Effector memory CD8-positive, alpha-beta T cell (primary cell): Measurements from ENCODE around the gene PDXDC1.
"Not testable (repeated sequence)": the region's sequence is repeated elsewhere in the genome, so short reads cannot be mapped to it uniquely, and the experiment has no call there.

Experiments used
- ATAC-seq: fragments of 150-1000 bp; cut with Tn5 transposase; replicated peaks from 2 replicates; pipeline ENCODE4 v1.10.0; 2021; ENCODE audit warnings: mild to moderate bottlenecking, moderate library complexity
- DNase-seq, 3 experiments: peaks; one replicate each; pipeline ENCODE4 v3.0.0; 2021
- H3K27ac Mint-ChIP-seq, 2 donors: one replicate each; pipeline ENCODE4 v1.8.0; 2022; ENCODE audit warnings: mild to moderate bottlenecking in 2 of 2, mixed read lengths in 2 of 2, moderate library complexity in 2 of 2
- H3K27me3 Mint-ChIP-seq, 2 donors: one replicate each; pipeline ENCODE4 v1.8.0; 2022; ENCODE audit warnings: mixed read lengths in 2 of 2
- H3K36me3 Mint-ChIP-seq: one replicate; pipeline ENCODE4 v1.8.0; 2022; ENCODE audit warnings: mild to moderate bottlenecking, moderate library complexity, mixed read lengths; ENCODE audit not compliant: insufficient read depth
- H3K4me1 Mint-ChIP-seq, 2 donors: one replicate each; pipeline ENCODE4 v1.8.0; 2022; ENCODE audit warnings: low read depth in 2 of 2, mixed read lengths in 2 of 2
- H3K4me3 Mint-ChIP-seq, 2 donors: one replicate each; pipeline ENCODE4 v1.8.0; 2022; ENCODE audit warnings: mild to moderate bottlenecking in 2 of 2, mixed read lengths in 2 of 2, moderate library complexity in 2 of 2
- H3K9me3 Mint-ChIP-seq, 2 donors: one replicate each; pipeline ENCODE4 v1.8.0; 2022; ENCODE audit warnings: mixed read lengths in 2 of 2

Gene PDXDC1

DNA sequence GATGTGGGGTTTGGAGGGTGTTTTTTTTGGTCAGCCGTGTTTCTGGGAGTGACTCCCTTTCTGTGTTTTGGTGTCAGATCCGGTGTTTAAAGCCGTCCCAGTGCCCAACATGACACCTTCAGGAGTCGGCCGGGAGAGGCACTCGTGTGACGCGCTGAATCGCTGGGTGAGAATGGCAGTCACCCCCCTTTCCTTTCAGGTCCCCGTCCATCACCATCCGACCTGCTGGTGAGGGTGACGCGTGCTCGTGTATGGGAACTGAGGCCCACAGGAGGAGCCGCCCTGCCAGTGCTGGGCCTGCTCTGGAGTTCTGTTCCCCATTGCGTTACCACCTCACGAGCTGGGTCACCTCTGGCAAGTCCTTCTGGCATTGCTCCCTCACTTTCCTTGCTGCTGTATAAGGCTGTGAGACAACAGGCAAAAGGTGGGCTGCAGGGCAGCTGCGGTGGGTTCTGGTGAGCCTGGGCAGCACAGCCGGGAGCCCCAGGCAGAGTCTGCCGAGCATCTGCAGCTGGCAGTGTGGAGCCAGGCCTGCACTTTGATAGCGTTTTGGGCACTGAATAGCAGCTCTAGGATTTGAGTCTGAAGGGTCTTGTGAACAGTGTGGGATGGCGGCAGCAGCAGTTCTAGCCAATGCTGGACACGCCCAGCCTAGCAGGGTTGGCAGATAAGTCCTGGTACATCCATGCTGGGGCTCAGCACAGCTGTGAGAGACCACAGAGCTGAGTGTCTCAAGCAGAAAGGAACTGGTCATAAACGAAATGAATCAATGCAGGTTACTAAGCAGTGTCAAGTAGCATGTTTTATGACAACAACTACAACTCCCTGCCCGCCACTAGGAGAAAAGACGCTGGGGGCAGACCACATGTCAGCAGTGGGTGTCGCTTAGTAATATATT, 54.2 kb downstream of the PDXDC1 start:
- not testable (repeated sequence) for H3K27me3 Mint-ChIP-seq, H3K4me3 Mint-ChIP-seq, ATAC-seq, DNase-seq, H3K9me3 Mint-ChIP-seq
- Mint-ChIP-seq H3K4me1 (peaks cover 16 to 36% of the 10 kb centered on the region in 2 donors), H3K36me3 (peaks cover 56% of the 10 kb centered on the region), H3K27ac (peak overlapping the region in 1 of 2 donors; percentile 39)

- not testable (repeated sequence) for H3K27ac Mint-ChIP-seq, H3K9me3 Mint-ChIP-seq, H3K4me3 Mint-ChIP-seq, H3K27me3 Mint-ChIP-seq, DNase-seq, ATAC-seq
- peaks cover 14 to 34% of the 10 kb centered on the region in 2 donors for H3K4me1 Mint-ChIP-seq
- H3K36me3 Mint-ChIP-seq, result peaks cover 63% of the 10 kb centered on the region
Observed at GRCh38 chr16:15029749-15030148, 54.9 kb downstream of the PDXDC1 start.

- Mint-ChIP-seq H3K36me3 (peaks cover 70% of the 10 kb centered on the region), H3K4me1 (peaks cover 13 to 24% of the 10 kb centered on the region in 2 donors), H3K4me3 (peak overlapping the region; percentile 59 to 66), H3K27me3 (no peaks in the 10 kb centered on the region), H3K27ac (peak overlapping the region; percentile 67 to 92), H3K9me3 (no peaks in the 10 kb centered on the region)
- ATAC-seq (peak; percentile 89), DNase-seq (no peak)
Observed at GRCh38 chr16:15031179-15031578, 56.4 kb downstream of the PDXDC1 start.

DNA sequence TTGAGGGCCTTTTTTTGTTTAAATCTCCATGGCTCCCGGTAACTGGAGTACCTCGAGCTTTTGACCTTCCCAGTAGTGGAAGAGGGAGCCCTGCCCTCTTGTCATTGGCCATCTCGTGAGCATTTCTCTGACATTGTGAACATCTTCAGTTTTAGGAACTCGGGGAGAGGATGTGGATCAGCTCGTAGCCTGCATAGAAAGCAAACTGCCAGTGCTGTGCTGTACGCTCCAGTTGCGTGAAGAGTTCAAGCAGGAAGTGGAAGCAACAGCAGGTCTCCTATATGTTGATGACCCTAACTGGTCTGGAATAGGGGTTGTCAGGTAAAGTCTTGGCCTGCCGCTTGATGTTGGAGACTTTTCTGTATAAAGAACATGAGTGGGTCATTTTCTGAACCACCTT, 56.8 kb downstream of the PDXDC1 start:
- no peak for ATAC-seq
- no peaks in the 10 kb centered on the region for H3K27me3 Mint-ChIP-seq
- H3K27ac Mint-ChIP-seq, result peak overlapping the region; percentile 67 to 92
- peak overlapping the region; percentile 59 to 66 for H3K4me3 Mint-ChIP-seq
- peaks cover 13 to 24% of the 10 kb centered on the region in 2 donors for H3K4me1 Mint-ChIP-seq
- H3K9me3 Mint-ChIP-seq, result no peaks in the 10 kb centered on the region
- DNase-seq, result no peak
- H3K36me3 Mint-ChIP-seq, result peaks cover 72% of the 10 kb centered on the region

- Mint-ChIP-seq H3K27me3 (no peaks in the 10 kb centered on the region), H3K27ac (peak overlapping the region; percentile 17 to 67), H3K4me1 (peaks cover 13 to 24% of the 10 kb centered on the region in 2 donors), H3K4me3 (no peak overlapping the region), H3K9me3 (no peaks in the 10 kb centered on the region), H3K36me3 (peaks cover 67% of the 10 kb centered on the region)
- ATAC-seq (no peak), DNase-seq (no peak)
Observed at GRCh38 chr16:15032547-15033308, 57.9 kb downstream of the PDXDC1 start.

GRCh38 chr16:15033309-15033707, 58.5 kb downstream of the PDXDC1 start:
- no peak for DNase-seq
- no peak for ATAC-seq
- H3K4me3 Mint-ChIP-seq, result no peak overlapping the region
- no peaks in the 10 kb centered on the region for H3K27me3 Mint-ChIP-seq
- no peaks in the 10 kb centered on the region for H3K9me3 Mint-ChIP-seq
- H3K27ac Mint-ChIP-seq, result peak overlapping the region in 1 of 2 donors; percentile 67
- peaks cover 13 to 24% of the 10 kb centered on the region in 2 donors for H3K4me1 Mint-ChIP-seq
- peaks cover 61% of the 10 kb centered on the region for H3K36me3 Mint-ChIP-seq

- peaks cover 13 to 24% of the 10 kb centered on the region in 2 donors for H3K4me1 Mint-ChIP-seq
- no peaks in the 10 kb centered on the region for H3K9me3 Mint-ChIP-seq
- ATAC-seq, result no peak
- H3K27ac Mint-ChIP-seq, result peak overlapping the region; percentile 67 to 77
- H3K4me3 Mint-ChIP-seq, result no peak overlapping the region
- DNase-seq, result no peak
- H3K36me3 Mint-ChIP-seq, result peaks cover 57% of the 10 kb centered on the region
- no peaks in the 10 kb centered on the region for H3K27me3 Mint-ChIP-seq
Observed at GRCh38 chr16:15034266-15035162, 59.7 kb downstream of the PDXDC1 start.

- DNase-seq (no peak), ATAC-seq (no peak)
- Mint-ChIP-seq H3K27ac (peak overlapping the region; percentile 67 to 77), H3K4me1 (peaks cover 10 to 21% of the 10 kb centered on the region in 2 donors), H3K4me3 (no peak overlapping the region), H3K27me3 (no peaks in the 10 kb centered on the region), H3K36me3 (peaks cover 58% of the 10 kb centered on the region), H3K9me3 (no peaks in the 10 kb centered on the region)
Observed at GRCh38 chr16:15035163-15035729, 60.4 kb downstream of the PDXDC1 start.

- ATAC-seq (no peak), DNase-seq (no peak)
- no peak overlapping the region for H3K4me3 Mint-ChIP-seq
- H3K36me3 Mint-ChIP-seq, result peaks cover 58% of the 10 kb centered on the region
- H3K4me1 Mint-ChIP-seq, result peaks cover under 1 to 7% of the 10 kb centered on the region in 2 donors
- no peaks in the 10 kb centered on the region for H3K9me3 Mint-ChIP-seq
- H3K27ac Mint-ChIP-seq, result no peak overlapping the region
- no peaks in the 10 kb centered on the region for H3K27me3 Mint-ChIP-seq
Observed at GRCh38 chr16:15037003-15037402, 62.2 kb downstream of the PDXDC1 start.

- Mint-ChIP-seq H3K9me3 (no peaks in the 10 kb centered on the region), H3K4me1 (peaks cover 0 to under 1% of the 10 kb centered on the region in 2 donors), H3K27ac (peak overlapping the region in 1 of 2 donors; percentile 75), H3K4me3 (no peak overlapping the region), H3K27me3 (no peaks in the 10 kb centered on the region), H3K36me3 (peaks cover 62% of the 10 kb centered on the region)
- no peak for ATAC-seq
- DNase-seq, result no peak
Observed at GRCh38 chr16:15037745-15038144, 62.9 kb downstream of the PDXDC1 start.

GRCh38 chr16:15038689-15039088, 63.9 kb downstream of the PDXDC1 start:
- Mint-ChIP-seq H3K4me3 (no peak overlapping the region), H3K4me1 (no peaks in the 10 kb centered on the region), H3K27me3 (no peaks in the 10 kb centered on the region), H3K27ac (peak overlapping the region in 1 of 2 donors; percentile 75), H3K36me3 (peaks cover 60% of the 10 kb centered on the region), H3K9me3 (no peaks in the 10 kb centered on the region)
- ATAC-seq, result no peak
- no peak for DNase-seq

- ATAC-seq (no peak), DNase-seq (no peak)
- peaks cover 0 to 3% of the 10 kb centered on the region in 2 donors for H3K4me1 Mint-ChIP-seq
- H3K4me3 Mint-ChIP-seq, result no peak overlapping the region
- H3K27me3 Mint-ChIP-seq, result no peaks in the 10 kb centered on the region
- H3K9me3 Mint-ChIP-seq, result no peaks in the 10 kb centered on the region
- peak overlapping the region; percentile 46 to 63 for H3K27ac Mint-ChIP-seq
- H3K36me3 Mint-ChIP-seq, result peaks cover 42% of the 10 kb centered on the region
Observed at GRCh38 chr16:15041271-15042004, 66.6 kb downstream of the PDXDC1 start.
